Activated effector memory CD4-positive, alpha-beta T cell treated with Interleukin-2 at 50 U/mL for 16 hours (primary cell): Measurements from ENCODE around the gene ADCYAP1R1.

Experiments
- DNase-seq: peaks from one replicate; pipeline ENCODE4 v3.0.0-alpha.2; 2020

The ADCYAP1R1 gene

DNA sequence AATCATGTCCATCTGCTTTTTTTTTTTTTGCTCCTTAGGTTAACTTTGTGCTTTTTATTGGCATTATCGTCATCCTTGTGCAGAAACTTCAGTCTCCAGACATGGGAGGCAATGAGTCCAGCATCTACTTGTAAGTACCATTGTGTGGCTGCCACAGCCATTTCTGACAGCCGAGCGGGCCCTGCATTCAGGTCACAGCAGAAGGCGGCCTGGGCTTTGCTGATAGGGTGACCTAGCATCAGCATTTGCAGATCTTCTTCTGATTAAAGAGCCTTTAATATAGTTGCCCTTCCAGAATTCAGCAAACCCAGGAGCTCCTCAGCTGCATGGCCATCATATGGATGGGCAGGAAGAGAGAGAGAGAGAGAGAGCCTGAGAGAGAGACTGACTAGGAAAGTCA, 40.5 kb downstream of the ADCYAP1R1 start:
- no peak for DNase-seq

DNA sequence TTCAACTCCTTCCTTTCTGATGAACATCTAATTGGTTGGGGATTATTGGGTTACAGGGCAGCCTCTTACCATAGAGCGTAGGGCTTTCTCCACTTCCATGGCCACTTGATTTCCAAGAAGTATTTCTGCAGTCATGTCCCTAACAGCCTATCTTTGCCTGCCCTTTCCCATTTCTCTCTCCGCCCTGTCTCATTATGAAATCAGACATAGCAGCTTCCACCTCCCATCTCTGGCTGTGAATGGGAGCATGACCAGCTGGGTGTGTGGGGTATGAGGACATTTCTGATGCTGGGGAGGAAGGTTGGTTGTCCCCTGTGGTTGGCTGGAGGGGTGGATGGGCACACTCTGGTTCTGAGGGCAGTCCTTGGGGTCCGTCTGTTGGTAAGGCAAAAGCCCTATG, 41.2 kb downstream of the ADCYAP1R1 start:
- no peak for DNase-seq

DNA sequence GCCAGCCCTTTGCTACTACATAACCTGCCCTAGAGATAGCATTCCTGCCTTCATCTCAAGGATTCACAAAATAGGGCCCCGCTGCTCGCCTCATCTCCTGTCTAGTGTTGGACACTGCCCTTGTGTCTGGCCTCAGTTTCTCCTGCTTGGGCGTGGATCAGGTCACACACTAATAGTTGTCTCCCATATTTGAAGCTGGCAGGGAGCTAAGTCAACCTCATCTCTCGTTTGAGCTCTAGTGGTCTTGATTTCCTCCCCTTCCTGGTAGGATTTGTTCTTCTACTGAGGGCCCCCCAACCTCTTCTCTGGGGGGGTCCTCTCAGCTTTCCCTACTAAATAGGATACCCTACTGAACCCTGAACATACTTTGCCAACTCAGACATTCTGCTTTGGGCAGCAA, 42.2 kb downstream of the ADCYAP1R1 start:
- DNase-seq: no peak

DNA sequence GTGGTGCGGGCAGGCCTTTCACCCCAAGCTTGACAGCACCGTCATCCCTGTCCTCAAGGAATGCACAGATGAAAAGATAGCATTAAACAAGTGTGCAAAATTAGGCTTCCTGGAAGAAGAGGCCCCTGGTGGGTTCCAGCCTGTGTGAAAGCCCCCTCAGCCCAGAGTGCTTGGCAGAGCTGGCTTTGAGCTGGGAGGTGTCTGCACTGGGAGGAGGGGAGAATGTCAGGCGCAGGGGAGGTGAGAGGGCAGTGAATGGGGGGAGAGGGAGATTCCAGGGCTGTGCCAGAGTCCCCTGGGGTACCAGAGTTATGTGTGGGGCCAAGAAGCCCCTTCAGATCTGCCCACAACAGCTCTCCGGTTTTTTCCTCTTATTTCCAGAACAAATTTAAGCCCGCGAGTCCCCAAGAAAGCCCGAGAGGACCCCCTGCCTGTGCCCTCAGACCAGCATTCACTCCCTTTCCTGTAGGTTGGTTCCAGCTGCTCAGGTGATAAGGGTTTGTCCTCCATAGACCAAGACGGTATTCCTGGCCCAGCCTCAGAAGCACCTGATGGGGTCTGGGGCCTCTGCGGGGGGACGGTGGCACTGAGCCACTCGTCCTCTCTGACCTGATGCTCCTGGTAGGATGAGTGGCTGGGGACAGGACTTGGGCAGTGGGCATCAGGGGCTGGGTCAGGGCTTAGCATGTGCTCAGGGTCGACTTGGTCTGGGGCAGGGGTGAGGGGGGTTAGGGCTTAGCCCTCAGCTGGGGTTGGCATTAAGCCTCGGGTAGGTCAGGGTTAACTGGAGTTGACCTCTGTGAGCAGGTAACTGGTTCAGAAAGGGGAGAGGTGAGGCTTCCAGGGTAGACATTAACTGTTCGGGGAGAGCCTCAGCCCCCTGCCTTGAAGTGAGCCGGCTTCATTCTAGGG, 43.4 kb downstream of the ADCYAP1R1 start:
- no peak for DNase-seq

DNA sequence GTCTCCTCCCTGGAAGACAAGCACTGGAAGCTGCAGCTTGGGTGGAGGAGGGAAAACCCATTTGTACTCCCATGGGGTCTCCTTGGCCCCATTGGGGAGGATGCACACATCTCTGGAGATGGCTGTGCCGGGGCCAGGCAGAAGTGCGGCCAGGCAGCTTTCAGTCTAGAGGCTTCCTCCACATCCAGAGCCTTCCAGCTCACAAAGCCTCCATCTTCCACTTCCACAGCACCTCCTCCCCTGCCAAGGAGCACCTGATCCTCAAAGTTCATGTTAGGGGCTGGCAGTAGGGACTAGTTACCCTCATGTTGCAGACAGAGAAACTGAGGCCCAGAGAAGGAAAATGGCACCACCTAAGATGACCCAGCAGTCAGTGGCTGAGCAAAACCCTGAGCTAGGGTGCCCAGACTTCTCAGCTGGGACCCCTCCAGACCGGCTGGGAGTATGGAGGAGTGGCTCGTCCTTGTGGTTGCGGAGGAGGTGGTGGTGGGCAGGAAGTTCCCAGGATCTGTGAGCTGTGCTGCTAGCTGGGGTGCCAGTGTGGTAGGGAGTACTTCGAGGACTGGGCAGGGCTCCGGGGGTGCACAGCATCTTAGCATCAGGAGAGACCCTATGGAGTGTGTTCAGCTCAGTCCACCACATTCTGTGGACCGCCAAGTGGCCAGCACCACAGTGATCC, 44.2 kb downstream of the ADCYAP1R1 start:
- DNase-seq: no peak

DNA sequence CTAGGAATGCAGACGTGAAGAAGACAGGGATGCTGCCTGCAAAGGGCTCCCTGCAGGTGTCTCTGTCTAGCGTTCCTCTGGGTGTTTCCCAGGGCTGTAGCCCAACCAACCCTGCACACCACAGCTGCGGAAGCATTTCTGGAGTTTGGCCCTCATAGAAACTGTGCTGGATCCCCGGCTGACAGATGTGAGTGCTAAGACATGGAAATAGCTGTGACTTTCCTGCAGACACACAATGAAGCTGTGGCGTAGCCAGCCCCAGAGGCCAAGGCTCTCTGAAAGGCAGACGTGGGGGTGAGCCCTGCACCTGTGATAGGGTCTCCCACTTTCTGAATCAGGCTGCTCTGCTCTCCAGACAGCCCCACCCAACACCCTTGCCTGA, 44.8 kb downstream of the ADCYAP1R1 start:
- no peak for DNase-seq

DNA sequence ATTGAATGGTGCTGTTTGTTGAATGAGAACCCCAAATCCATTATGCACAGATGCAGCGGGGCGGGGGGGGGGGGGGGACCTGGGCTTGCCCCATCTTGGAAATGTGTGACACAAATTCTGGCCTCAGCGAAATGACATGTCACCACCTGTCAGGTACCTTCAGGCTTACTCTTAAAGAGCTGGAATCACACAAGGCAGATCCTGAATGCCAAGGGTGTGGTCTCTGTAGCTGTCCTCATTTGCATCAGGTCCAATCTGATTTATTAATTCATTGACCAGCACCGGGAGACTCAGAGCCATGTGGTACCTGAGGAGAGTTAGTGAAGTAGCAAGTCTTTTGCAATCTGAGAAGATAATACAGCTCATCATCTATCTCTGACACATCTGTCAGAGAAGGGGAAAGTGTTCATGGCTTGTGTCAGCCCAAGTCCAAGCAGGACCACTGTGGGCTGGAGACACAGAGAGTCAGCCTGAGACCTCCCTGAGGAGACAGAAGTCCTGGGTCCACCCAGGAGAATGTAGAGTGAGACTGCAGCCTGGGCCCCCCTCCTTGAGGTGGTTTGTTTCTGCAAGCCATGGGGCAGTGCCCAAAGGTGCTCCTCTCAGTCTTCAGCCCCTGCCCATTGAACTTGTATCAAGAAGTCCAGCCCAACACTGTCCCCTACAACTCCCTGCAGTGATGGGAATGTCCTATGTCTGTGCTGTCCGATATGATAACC, 46.7 kb downstream of the ADCYAP1R1 start:
- DNase-seq: no peak

DNA sequence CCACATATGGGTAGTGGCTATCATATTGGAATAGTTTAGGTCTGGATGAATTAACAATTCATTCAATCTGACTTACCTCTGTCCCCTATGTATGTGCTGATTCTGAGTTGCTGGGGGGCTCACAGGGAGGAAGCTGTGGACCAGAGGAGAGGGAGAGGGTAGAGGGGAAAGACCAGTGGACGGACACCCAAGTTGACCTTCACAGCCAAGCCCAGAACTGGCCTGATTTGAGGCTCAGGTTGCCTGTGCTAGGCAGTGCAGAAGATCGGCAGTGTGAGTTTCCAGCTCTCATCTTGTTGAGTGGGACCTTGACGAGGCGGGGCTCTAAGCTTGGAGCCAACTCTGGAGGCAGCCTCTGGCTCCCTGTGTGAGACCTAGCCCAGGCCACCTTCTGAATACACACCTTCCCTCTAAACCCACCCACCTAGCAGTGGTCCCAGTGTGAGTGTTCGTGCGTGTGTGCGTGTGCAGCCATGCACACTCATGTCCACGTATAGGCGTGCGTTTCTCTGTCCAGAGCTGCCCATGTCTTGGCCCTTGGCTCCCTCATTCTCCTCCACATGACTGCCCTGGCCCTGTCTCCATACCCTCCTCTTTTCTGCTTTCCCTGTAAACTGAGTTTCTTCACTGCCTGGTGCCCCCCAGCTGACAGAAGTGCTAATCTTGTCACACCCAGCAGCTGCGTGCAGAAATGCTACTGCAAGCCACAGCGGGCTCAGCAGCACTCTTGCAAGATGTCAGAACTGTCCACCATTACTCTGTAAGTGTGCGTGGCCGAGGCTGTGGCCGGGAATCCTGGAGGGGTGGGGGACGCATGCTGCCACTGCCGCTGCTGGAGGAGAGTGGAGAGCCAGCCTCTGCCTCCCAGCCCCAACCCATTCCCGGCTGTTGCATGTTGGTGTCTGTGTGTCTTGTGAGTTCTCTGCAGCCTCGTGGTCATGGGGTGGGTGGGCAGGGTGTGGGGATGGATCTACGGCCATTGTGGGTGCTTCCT, 47.6 kb downstream of the ADCYAP1R1 start:
- DNase-seq: no peak

DNA sequence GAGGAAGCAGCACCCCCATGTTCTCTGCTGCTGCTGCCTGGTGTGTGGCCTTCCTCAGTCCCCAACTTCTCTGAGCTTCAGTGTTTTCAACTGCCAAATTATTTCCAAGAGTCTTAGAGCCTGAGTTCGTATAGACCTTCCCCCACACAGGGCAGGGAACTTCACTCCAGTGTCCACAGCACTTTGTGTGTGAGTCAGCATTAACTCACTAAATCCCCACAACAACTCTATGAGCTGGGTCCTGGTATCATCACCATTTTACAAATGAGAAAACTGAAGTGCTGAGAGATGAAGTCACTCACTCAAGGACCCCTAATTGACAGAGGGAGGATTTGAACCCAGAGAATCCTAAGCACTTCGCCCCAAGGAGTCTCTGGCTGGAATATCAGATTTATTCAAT, 48.3 kb downstream of the ADCYAP1R1 start:
- no peak for DNase-seq

DNA sequence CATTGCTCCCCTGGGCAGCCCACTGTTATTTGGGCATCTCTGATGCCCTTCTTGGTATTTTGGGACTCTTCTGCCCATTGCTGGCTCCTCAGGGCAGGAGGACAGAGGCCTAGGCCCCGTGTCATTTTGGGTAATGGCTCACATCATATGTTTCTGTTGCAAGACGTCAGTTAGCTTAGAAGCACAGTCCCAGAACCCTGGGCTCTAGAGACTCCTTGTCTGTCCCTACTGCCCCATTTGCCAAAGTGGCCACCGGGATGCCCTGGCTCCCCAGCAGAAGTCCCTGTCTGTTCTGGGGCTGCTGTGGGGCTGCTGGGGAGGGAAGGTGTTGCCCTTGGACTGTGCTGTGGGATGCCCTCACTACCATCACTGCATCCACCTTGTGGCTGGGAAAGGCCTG, 48.8 kb downstream of the ADCYAP1R1 start:
- DNase-seq: no peak

DNA sequence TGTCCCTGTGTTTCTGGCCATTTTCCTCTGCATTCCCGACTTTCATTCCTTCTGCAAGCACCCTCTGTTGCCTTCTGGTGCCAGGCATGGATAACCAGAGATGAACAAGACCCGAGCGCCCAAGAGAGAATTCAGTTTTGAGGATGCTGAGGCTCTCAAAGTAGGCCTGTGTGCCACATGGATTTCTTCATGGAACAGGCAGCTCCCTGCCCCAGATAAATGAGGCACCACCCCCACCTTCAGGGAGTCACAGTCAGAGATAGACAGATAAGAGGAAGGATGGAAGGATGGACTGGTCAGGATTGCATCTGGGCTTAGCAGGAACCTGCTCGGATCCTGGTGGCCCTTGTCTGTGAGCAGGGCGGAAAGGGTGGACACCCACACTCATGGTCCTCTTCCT, 49.4 kb downstream of the ADCYAP1R1 start:
- no peak for DNase-seq

DNA sequence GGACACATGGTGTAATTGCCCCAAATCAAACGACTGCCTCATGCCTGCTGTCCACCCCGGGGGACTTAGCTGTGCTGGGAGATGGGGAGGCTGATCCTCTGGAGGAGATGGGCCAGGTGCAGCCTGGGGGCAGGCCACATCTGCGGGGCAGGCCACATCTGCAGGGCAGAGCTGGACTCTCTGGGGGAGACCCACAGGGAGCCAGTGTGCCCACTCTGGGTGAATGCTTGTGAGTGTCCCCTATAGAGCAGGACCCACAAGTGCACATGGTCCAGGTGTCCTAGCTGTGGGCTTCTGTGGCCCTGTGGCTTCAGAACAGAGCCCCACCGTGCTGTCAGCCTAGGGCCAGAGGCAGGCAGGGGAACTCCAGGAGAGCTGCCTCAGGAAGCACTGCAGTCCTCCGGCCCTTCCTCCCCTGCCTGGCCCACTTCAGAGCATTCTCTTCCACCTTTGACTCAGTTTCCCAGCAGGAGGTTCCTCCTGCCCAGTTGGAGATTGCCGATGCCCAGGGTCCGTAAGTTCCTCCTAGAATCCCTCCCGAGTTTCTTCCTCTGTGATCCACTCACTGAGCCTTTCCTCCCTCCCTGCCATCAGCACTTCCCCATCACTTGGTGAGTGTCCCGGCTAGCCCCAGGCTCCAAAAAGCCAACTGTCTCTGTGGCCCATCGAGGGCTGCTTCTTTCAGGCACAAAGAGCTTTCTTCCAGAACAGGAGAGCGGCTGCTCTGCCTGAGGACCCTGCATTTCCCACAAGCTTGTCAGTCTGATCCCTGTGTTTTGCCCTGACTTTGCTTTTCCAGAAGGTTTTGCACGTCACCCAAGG, 50.3 kb downstream of the ADCYAP1R1 start:
- no peak for DNase-seq

DNA sequence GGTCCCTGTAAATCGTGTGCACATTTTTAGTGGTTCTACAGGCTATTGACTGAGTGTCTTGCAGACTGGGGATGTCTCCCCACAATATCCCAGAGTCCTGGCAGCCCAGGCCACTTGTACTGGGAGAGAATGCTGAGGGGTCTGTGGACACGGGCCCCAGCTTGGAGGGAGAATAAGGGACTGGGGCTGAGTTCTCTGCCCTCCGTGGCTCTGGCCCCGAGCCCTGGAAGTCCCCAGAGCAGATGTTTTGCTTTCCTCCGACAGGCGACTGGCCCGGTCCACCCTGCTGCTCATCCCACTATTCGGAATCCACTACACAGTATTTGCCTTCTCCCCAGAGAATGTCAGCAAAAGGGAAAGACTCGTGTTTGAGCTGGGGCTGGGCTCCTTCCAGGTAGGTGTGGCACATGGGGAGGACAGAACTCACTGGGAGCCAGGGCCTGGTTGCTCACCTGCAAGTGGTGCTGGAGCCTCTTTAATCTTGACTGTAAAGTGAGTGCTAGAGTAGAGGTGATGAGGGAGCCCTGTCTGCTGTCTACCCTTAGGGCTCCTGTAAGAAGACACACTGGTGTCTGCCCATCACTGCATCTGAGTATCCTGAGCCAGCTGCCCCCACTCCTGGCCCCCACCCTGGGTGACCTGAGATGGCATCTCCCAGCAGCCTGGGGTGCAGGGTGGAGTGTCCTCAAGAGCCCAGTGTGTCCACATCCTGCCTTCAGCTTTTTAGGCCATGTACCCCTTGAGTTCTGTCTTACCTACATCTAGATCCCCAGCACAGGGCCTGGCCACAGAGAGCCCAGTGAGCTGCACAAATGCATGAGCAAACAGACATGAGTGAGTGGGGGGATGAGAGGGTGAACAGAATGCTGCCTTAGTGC, 51.1 kb downstream of the ADCYAP1R1 start:
- no peak for DNase-seq

DNA sequence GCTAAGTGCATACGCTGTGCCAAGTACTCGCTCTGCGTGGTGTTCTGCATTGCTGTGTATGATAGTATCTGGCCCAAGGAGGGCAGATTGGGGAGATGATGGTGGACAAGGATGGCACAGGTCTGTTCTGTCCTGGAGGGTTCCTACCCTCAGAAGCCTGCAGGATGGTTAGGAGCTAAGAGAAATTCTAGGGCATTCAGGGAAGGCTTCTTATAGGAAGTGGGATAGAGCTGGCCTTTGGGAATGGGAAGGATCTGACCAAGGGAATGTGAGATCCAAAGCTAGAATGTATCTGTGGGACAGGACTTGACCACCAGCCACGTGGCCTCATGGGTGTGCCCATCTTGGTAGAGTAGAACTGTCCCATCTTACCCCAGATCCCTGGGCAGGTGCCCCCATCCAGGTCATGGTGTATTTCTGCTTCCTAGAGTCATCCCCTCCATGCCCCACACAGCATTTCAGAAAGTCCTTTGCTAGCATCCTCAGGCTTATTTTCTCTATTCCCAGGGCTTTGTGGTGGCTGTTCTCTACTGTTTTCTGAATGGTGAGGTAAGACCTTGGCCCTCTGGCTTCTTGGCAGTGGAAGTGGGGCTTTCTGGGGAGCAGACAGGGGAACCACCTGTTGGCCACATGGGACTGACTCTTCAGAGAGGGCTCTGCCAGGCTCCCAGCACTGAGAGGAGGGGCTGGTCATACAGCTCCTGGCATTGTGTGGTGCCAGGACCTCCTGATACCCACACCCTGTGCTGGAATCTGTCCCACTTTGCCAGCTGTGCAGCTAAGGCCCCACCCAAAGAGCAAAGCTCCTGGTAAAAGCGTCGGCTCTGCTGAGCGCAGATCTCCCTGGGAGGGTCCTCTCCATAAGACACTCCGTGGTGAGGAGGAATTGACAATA, 52.5 kb downstream of the ADCYAP1R1 start:
- no peak for DNase-seq

DNA sequence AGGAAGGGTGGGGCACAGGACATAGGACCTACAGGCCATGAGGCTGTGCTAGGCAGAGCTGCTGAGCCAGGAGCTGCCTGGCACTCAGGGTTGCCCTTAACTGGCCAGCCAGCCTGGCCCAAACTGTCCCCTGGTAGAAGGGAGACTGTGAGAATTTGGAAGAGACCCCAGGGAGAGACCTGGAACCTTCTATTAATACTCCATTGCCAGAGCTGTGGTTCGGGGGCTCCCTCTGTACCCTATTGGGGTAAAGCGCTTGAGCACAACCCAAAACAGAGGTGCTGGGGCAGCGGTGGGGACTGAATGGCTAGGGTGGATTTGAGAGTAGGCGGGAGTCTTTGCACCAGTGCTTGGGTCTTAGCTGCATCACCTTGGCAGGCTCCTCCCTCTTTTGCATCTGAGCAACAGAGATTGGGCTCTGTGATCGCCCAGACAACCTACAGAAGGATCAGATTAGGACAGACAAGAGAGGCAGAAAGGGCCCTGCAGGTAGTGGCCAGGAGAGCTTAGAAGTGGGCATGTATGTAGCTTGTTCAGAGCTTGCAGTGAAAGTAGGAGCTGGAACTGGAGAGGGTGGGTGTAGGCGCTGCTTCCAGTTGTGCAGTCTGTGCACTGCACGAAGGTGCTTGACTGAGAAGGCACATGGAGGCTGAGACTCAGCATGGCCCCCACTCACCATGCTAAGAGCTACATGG, 53.3 kb downstream of the ADCYAP1R1 start:
- DNase-seq: no peak

DNA sequence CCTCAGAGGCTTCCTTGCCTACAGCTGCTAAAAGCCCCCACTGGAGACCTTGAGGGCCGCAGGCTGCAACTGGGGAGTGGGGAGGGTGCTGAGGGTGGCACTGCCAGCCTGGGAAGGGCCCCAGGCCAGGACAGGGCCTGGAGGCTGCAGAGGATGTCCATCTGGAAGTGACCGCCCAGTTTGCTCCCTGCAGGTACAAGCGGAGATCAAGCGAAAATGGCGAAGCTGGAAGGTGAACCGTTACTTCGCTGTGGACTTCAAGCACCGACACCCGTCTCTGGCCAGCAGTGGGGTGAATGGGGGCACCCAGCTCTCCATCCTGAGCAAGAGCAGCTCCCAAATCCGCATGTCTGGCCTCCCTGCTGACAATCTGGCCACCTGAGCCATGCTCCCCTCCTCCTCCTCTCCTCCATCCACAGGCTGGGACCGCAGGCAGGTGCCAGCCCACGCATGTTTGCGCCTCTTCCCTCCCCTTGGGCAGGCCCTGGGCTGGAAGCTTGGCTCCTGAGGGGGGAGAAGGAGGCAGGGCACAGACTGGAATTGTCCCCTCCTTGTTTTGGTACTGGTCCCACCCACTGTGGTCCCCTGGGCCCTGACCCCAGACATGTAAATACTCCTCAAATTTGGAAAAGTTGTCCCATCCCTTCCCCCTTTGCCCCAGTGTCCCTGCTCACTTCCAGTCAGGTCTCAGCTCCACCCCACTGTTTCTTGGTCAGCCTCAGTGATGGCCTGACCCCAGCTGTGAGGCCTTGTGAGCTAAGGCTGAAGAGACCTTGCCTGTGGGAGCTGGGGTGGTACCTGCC, 54.4 kb downstream of the ADCYAP1R1 start:
- no peak for DNase-seq

DNA sequence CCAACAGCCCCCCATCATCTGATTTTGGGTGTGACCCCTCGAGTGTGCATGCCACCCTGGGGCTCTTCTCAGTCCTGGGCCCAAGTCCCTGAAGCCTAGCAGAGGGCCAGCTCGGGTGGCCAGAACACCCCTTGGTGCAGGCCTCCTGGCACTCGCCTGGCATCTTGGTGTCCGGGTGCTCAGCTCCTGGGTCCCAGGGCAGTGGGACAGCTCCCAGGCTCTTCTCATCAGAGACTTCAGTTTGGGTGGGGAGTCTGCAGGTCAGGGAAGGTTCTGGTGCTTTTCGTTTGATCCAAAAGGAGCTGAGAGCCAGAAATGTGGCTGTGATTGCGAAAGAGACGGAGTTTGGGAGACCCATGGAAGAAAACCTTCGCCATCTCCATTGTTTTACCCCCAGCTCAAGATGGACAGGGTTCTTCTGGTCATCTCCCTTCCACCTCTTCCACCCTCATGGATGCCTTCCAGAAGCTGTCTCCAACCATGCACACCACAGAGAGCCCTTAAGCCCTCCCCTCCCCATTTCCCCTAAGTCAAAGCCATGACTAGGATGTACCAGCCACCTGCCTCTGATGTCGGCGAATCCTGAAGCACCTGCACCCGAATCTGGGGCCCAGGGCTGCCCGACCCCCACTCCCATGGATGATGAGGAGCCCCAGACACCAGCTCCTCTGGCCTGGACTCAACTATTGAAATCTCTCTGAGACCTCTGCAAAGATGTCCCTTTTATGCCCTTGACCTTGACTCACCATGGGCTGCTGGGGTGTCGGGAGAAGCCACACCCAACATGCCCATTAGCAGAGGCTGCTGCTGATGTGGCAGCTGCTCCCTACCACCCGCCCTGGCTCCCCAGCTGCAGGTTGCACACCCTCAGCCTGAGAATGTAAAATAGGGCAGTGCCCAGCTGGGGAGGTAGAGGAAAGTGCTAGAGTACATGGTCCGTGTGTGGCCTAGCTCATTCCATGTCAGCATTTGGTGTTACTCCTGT, 55.3 kb downstream of the ADCYAP1R1 start:
- DNase-seq: no peak
